IMR-90 (cell line): Measurements from ENCODE around the gene CFAP157. TPM values are rescaled to one million over a fixed set of nuclear protein-coding genes. Genes with fewer than 3 reads are reported as not detected.

Experiments used
- ATAC-seq: fragments of 200-7000 bp; cut with Tn5 transposase; 2 replicates; pipeline ENCODE4 v1.9.1; 2020; ENCODE audit warnings: low read depth, mild to moderate bottlenecking, moderate library complexity
- BruUV-seq: library from RNA; stranded (reverse); fragments of 400-500 nt; replicated peaks from 2 replicates; lab custom pipeline; 2021; lab: Mats Ljungman, UMichigan
- CTCF ChIA-PET: fragments of 300-600 bp; formaldehyde crosslinking; extraction: SDS; loops from one replicate; lab custom pipeline; 2021; ENCODE audit warnings: antibody characterized with exemption; lab: Yijun Ruan, JAX
- POLR2A ChIA-PET: fragments of 300-600 bp; sonication (Branson Sonifier 250); formaldehyde crosslinking; loops from one replicate; lab custom pipeline; 2022; ENCODE audit warnings: antibody characterized with exemption; ENCODE audit not compliant: unreplicated experiment; lab: Charles Lee
- DNase-seq: peaks from one replicate; pipeline ENCODE4 v3.0.0; 2013
- H2AFZ ChIP-seq: replicated peaks from 2 replicates; pipeline ENCODE3; 2013; ENCODE audit warnings: low read length, mild to moderate bottlenecking; ENCODE audit not compliant: poor library complexity
- H2AK5ac ChIP-seq: 2 replicates; pipeline ENCODE4 v1.6.1; 2013; ENCODE audit warnings: low read depth, low read length, inconsistent platforms
- H2AK9ac ChIP-seq: replicated peaks from 2 replicates; pipeline ENCODE3; 2013; ENCODE audit warnings: mild to moderate bottlenecking, low read depth, low read length, moderate library complexity; ENCODE audit not compliant: poor library complexity
- H2BK120ac ChIP-seq: 2 replicates; pipeline ENCODE4 v1.6.1; 2013; ENCODE audit warnings: low read depth, low read length, inconsistent platforms
- H2BK15ac ChIP-seq: 3 replicates; pipeline ENCODE4 v1.6.1; 2013; ENCODE audit warnings: low read depth, low read length, inconsistent platforms
- H2BK20ac ChIP-seq: 2 replicates; pipeline ENCODE4 v1.6.1; 2013; ENCODE audit warnings: low read depth, mild to moderate bottlenecking, inconsistent platforms, low read length, moderate library complexity
- H2BK5ac ChIP-seq: 2 replicates; pipeline ENCODE4 v1.6.1; 2013; ENCODE audit warnings: mild to moderate bottlenecking, low read depth, low read length, inconsistent platforms; ENCODE audit not compliant: poor library complexity, severe bottlenecking
- H3K14ac ChIP-seq: replicated peaks from 2 replicates; pipeline ENCODE4 v1.6.1; 2013; ENCODE audit warnings: low read depth, low read length, inconsistent platforms
- H3K18ac ChIP-seq: 2 replicates; pipeline ENCODE4 v1.6.1; 2013; ENCODE audit warnings: low read depth, low read length, control low read depth
- H3K23ac ChIP-seq: 2 replicates; pipeline ENCODE4 v1.6.1; 2013; ENCODE audit warnings: low read depth, low read length, inconsistent platforms
- H3K27ac ChIP-seq: 2 replicates; pipeline ENCODE4 v1.5.1; 2013; ENCODE audit warnings: mild to moderate bottlenecking, control low read depth, low read length; ENCODE audit not compliant: insufficient read depth
- H3K27me3 ChIP-seq: 2 replicates; pipeline ENCODE4 v1.6.1; 2013; ENCODE audit warnings: low read length; ENCODE audit not compliant: control insufficient read depth, insufficient read depth
- H3K36me3 ChIP-seq: 2 replicates; pipeline ENCODE4 v1.6.1; 2013; ENCODE audit warnings: low read length, mixed read lengths; ENCODE audit not compliant: control insufficient read depth, insufficient read depth
- H3K4ac ChIP-seq: 2 replicates; pipeline ENCODE4 v1.6.1; 2013; ENCODE audit warnings: low read depth, low read length, inconsistent platforms
- H3K4me1 ChIP-seq: 2 replicates; pipeline ENCODE4 v1.6.1; 2013; ENCODE audit warnings: low read length, mixed read lengths; ENCODE audit not compliant: control insufficient read depth, insufficient read depth
- H3K4me2 ChIP-seq: 2 replicates; pipeline ENCODE4 v1.6.1; 2013; ENCODE audit warnings: low read depth, mild to moderate bottlenecking, control low read depth, low read length, moderate library complexity
- H3K4me3 ChIP-seq: 2 replicates; pipeline ENCODE4 v1.5.1; 2013; ENCODE audit warnings: low read depth, mild to moderate bottlenecking, control low read depth, low read length, moderate library complexity; ENCODE audit not compliant: insufficient read depth
- H3K56ac ChIP-seq: 2 replicates; pipeline ENCODE4 v1.6.1; 2013; ENCODE audit warnings: low read length, inconsistent platforms; ENCODE audit not compliant: insufficient read depth; ENCODE audit errors: extremely low read depth
- H3K79me1 ChIP-seq, 2 experiments: 2 replicates each; pipeline ENCODE4 v1.6.1; 2013; ENCODE audit warnings: low read length in 2 of 2, inconsistent platforms in 1 of 2, low read depth in 1 of 2
- H3K9ac ChIP-seq: 2 replicates; pipeline ENCODE4 v1.6.1; 2013; ENCODE audit warnings: low read depth, low read length, control low read depth
- H3K9me1 ChIP-seq: 2 replicates; pipeline ENCODE4 v1.6.1; 2013; ENCODE audit warnings: low read length, inconsistent platforms; ENCODE audit not compliant: insufficient read depth
- H3K9me3 ChIP-seq: 2 replicates; pipeline ENCODE4 v1.6.1; 2013; ENCODE audit warnings: low read length; ENCODE audit not compliant: control insufficient read depth, insufficient read depth
- H4K20me1 ChIP-seq: 2 replicates; pipeline ENCODE4 v1.6.1; 2013; ENCODE audit warnings: low read length, inconsistent platforms; ENCODE audit not compliant: insufficient read depth
- H4K5ac ChIP-seq: 2 replicates; pipeline ENCODE4 v1.6.1; 2013; ENCODE audit warnings: mild to moderate bottlenecking, low read depth, low read length, control low read depth
- H4K8ac ChIP-seq, 2 experiments: 2 replicates each; pipeline ENCODE4 v1.6.1; 2013; ENCODE audit warnings: low read depth in 2 of 2, low read length in 2 of 2, control low read depth in 1 of 2, inconsistent platforms in 1 of 2
- H4K91ac ChIP-seq: 2 replicates; pipeline ENCODE4 v1.6.1; 2013; ENCODE audit warnings: low read depth, low read length, inconsistent platforms; ENCODE audit not compliant: insufficient read depth
- CTCF ChIP-seq: conservative IDR thresholded peaks from 2 replicates; pipeline ENCODE4 v1.5.1; 2012; ENCODE audit warnings: mild to moderate bottlenecking, low read depth, low read length, improper control_type of control experiment
- MXI1 ChIP-seq: IDR thresholded peaks from 2 replicates; pipeline ENCODE4 v1.6.1; 2012; ENCODE audit warnings: low read depth, mild to moderate bottlenecking, low read length, moderate library complexity, borderline replicate concordance
- POLR2A ChIP-seq: IDR thresholded peaks from 2 replicates; pipeline ENCODE4 v1.6.1; 2012; ENCODE audit warnings: mild to moderate bottlenecking, low read depth, low read length
- SMC3 ChIP-seq: fragments of 150-350 bp; IDR thresholded peaks from 2 replicates; pipeline ENCODE4 v1.6.1; 2016; ENCODE audit warnings: low read depth, mild to moderate bottlenecking, antibody characterized with exemption, low read length, moderate library complexity
- WGBS, 2 experiments: methylation state at CpG; one replicate each; pipeline versions ENCODE4 v1.1.5 to v1.1.7; 2013; ENCODE audit warnings: missing lambda C conversion rate in 2 of 2; ENCODE audit not compliant: insufficient read length in 1 of 2; ENCODE audit errors: extremely low coverage in 2 of 2; 5-methylcytosine and 5-hydroxymethylcytosine counted together
- dilution Hi-C: fragments of 300-500 bp; cut with HindIII; formaldehyde crosslinking; loops from one replicate; pipeline ENCODE4 v1.14.3; 2018; ENCODE audit warnings: low sequenced_read_pairs; ENCODE audit not compliant: unreplicated experiment
- in situ Hi-C: fragments of 300-500 bp; cut with MboI; formaldehyde crosslinking; loops from 3 replicates; pipeline ENCODE4 v1.14.3; 2019; ENCODE audit warnings: low sequenced_read_pairs, inconsistent platforms, mixed read lengths
- intact Hi-C: fragments of 100-400 bp; cut with micrococcal nuclease; formaldehyde crosslinking; loops from 2 replicates; pipeline ENCODE4 v1.10.0; 2022
- polyA plus RNA-seq, 3 experiments: library from polyadenylated mRNA; depleted of rRNA; stranded (reverse); fragments of >200 nt; gene quantifications; 2 replicates each; pipeline ENCODE4 v1.2.3, GENCODE V29; 2012; ENCODE audit warnings: low replicate concordance in 1 of 3
- total RNA-seq: library from RNA; depleted of rRNA; stranded (reverse); fragments of >200 nt; gene quantifications from 2 replicates; pipeline ENCODE4 v1.2.3, GENCODE V29; 2012

CFAP157 gene
- total and polyA plus RNA-seq, 2 of the 4 experiments (the other 2 are of a cell fraction), result not detected

- H3K4me3 ChIP-seq, result no peak overlapping the region
- ChIA-PET CTCF (no interaction called here), POLR2A (no interaction called here)
- no peak overlapping the region for H4K91ac ChIP-seq
- H2BK120ac ChIP-seq, result no peak overlapping the region
- no peaks in the 10 kb centered on the region for H3K27me3 ChIP-seq
- DNase-seq (no peak), ATAC-seq (no peak)
- H3K9me1 ChIP-seq, result peaks cover 9% of the 10 kb centered on the region; the same call in 1 of the 2 replicates
- no peak overlapping the region for H3K23ac ChIP-seq
- no peak overlapping the region for H2AK5ac ChIP-seq
- no peak overlapping the region for H4K5ac ChIP-seq
- H2BK20ac ChIP-seq, result no peak overlapping the region
- no peak overlapping the region for H2AFZ ChIP-seq
- no peak overlapping the region for H3K27ac ChIP-seq
- H3K4me2 ChIP-seq, result no peak overlapping the region
- H2BK5ac ChIP-seq, result no peak overlapping the region
- H3K79me1 ChIP-seq, result no peaks in the 10 kb centered on the region
- peaks cover 36% of the 10 kb centered on the region for H3K36me3 ChIP-seq
- no peak overlapping the region for H2BK15ac ChIP-seq
- in situ Hi-C loops (no loop called here), dilution Hi-C loops (no loop called here), intact Hi-C loops (no loop called here)
- BruUV-seq, result no TSS peak
- no peak overlapping the region for H3K9ac ChIP-seq
- H4K20me1 ChIP-seq, result no peaks in the 10 kb centered on the region
- H3K18ac ChIP-seq, result no peak overlapping the region
- H3K4ac ChIP-seq, result no peak overlapping the region
- no peaks in the 10 kb centered on the region for H3K4me1 ChIP-seq
- H3K56ac ChIP-seq, result no peak overlapping the region
- H4K8ac ChIP-seq, result no peak overlapping the region
- H2AK9ac ChIP-seq, result no peak overlapping the region
- no CpG with 5 or more reads among the region's 10 CpGs for WGBS, 2 experiments
- H3K9me3 ChIP-seq, result no peaks in the 10 kb centered on the region
- H3K14ac ChIP-seq, result no peak overlapping the region
- TF ChIP-seq SMC3, result no peak
- TF ChIP-seq CTCF, result no peak
- no peak for TF ChIP-seq POLR2A
- TF ChIP-seq MXI1, result no peak
Observed at GRCh38 chr9:127690735-127691134, 16.1 kb upstream of the CFAP157 start.
